OCI-LY1 (cell line): Measurements from ENCODE around the gene C22orf31.
"Not testable (repeated sequence)": the region's sequence is repeated elsewhere in the genome, so short reads cannot be mapped to it uniquely, and the experiment has no call there.

Source experiments
- H2AFZ ChIP-seq: fragments of 200-600 bp; sonication (generic), shearing (Covaris generic); 2 replicates; pipeline ENCODE4 v1.6.0; 2014; ENCODE audit warnings: antibody characterized with exemption, mild to moderate bottlenecking, low read length
- H3F3A ChIP-seq: fragments of 200-600 bp; sonication (generic), shearing (Covaris generic); 2 replicates; pipeline ENCODE4 v1.6.0; 2014; ENCODE audit warnings: mild to moderate bottlenecking, antibody characterized with exemption, low read length, moderate library complexity; ENCODE audit not compliant: insufficient read depth
- H3K27ac ChIP-seq: fragments of 200-600 bp; sonication (generic); 2 replicates; pipeline ENCODE4 v1.5.1; 2014; ENCODE audit warnings: low read length, mixed run types, mild to moderate bottlenecking, low read depth; ENCODE audit not compliant: poor library complexity, severe bottlenecking
- H3K27me3 ChIP-seq: fragments of 200-600 bp; sonication (generic); 2 replicates; pipeline ENCODE4 v1.6.0; 2014; ENCODE audit warnings: antibody characterized with exemption, mild to moderate bottlenecking, low read length, moderate library complexity; ENCODE audit not compliant: insufficient read depth
- H3K36me3 ChIP-seq: fragments of 200-600 bp; sonication (generic); 2 replicates; pipeline ENCODE4 v1.6.1; 2014; ENCODE audit warnings: mild to moderate bottlenecking, antibody characterized with exemption, low read length, moderate library complexity, mixed read lengths; ENCODE audit not compliant: insufficient read depth
- H3K4me1 ChIP-seq: fragments of 200-600 bp; sonication (generic); 2 replicates; pipeline ENCODE4 v1.5.1; 2014; ENCODE audit warnings: mild to moderate bottlenecking, low read length, moderate library complexity; ENCODE audit not compliant: insufficient read depth, severe bottlenecking
- H3K4me2 ChIP-seq: fragments of 200-600 bp; sonication (generic), shearing (Covaris generic); 2 replicates; pipeline ENCODE4 v1.6.1; 2014; ENCODE audit warnings: low read length
- H3K4me3 ChIP-seq: fragments of 200-600 bp; sonication (generic); 2 replicates; pipeline ENCODE4 v1.5.1; 2014; ENCODE audit warnings: low read length, low read depth, mild to moderate bottlenecking, mixed read lengths; ENCODE audit not compliant: poor library complexity, severe bottlenecking
- H3K79me2 ChIP-seq: fragments of 200-600 bp; shearing (Covaris generic); 2 replicates; pipeline ENCODE4 v1.6.1; 2016; ENCODE audit warnings: mixed run types, low read length, mixed read lengths; ENCODE audit not compliant: insufficient read depth
- H3K9ac ChIP-seq: fragments of 200-600 bp; sonication (generic), shearing (Covaris generic); 2 replicates; pipeline ENCODE4 v1.6.1; 2014; ENCODE audit warnings: mild to moderate bottlenecking, low read length, mixed read lengths
- H3K9me2 ChIP-seq: fragments of 200-600 bp; sonication (generic), shearing (Covaris generic); 2 replicates; pipeline ENCODE4 v1.6.1; 2014; ENCODE audit warnings: low read depth, mild to moderate bottlenecking, low read length, mixed read lengths
- H3K9me3 ChIP-seq: fragments of 200-600 bp; shearing (Covaris generic); 2 replicates; pipeline ENCODE4 v1.6.1; 2014; ENCODE audit warnings: low read length, mixed read lengths
- H4K20me1 ChIP-seq: fragments of 200-600 bp; sonication (generic), shearing (Covaris generic); 2 replicates; pipeline ENCODE4 v1.6.0; 2016; ENCODE audit warnings: mild to moderate bottlenecking, low read length; ENCODE audit not compliant: insufficient read depth
- CTCF ChIP-seq: fragments of 200-600 bp; sonication (generic), shearing (Covaris generic); IDR thresholded peaks from 2 replicates; pipeline ENCODE4 v1.5.1; 2017; ENCODE audit warnings: mild to moderate bottlenecking, antibody characterized with exemption, low read length, moderate library complexity, mixed read lengths
- EZH2 ChIP-seq: fragments of 200-600 bp; sonication (generic), shearing (Covaris generic); IDR thresholded peaks from 2 replicates; pipeline ENCODE4 v1.8.0; 2017; ENCODE audit warnings: borderline replicate concordance, mixed run types, mild to moderate bottlenecking, antibody characterized with exemption, low read length, moderate library complexity, mixed read lengths

C22orf31 gene

GRCh38 chr22:29043906-29044575, 17.6 kb downstream of the C22orf31 start:
- Histone ChIP-seq H4K20me1 (no peaks in the 10 kb centered on the region), H3F3A (no peaks in the 10 kb centered on the region), H3K9me3 (no peaks in the 10 kb centered on the region), H3K79me2 (no peaks in the 10 kb centered on the region), H3K27ac (no peak overlapping the region), H3K36me3 (no peaks in the 10 kb centered on the region; the same call in 1 of the 2 replicates), H3K9ac (no peak overlapping the region), H2AFZ (no peak overlapping the region), H3K9me2 (no peaks in the 10 kb centered on the region), H3K4me2 (no peak overlapping the region), H3K27me3 (peaks cover 4% of the 10 kb centered on the region; the same call in 1 of the 2 replicates), H3K4me3 (no peak overlapping the region), H3K4me1 (no peaks in the 10 kb centered on the region)
- TF ChIP-seq CTCF (no peak), EZH2 (no peak)

GRCh38 chr22:29041408-29041807, 20.2 kb downstream of the C22orf31 start:
- Histone ChIP-seq H3K27ac (no peak overlapping the region), H3K27me3 (peaks cover 4% of the 10 kb centered on the region; the same call in 1 of the 2 replicates)

GRCh38 chr22:29040385-29041275, 21.0 kb downstream of the C22orf31 start:
- Histone ChIP-seq H3K79me2 (no peaks in the 10 kb centered on the region), H3K4me2 (no peak overlapping the region), H3F3A (no peaks in the 10 kb centered on the region), H3K4me3 (no peak overlapping the region), H3K9me2 (no peaks in the 10 kb centered on the region), H2AFZ (no peak overlapping the region), H3K9me3 (no peaks in the 10 kb centered on the region), H3K27me3 (peaks cover 4% of the 10 kb centered on the region; the same call in 1 of the 2 replicates), H4K20me1 (no peaks in the 10 kb centered on the region), H3K27ac (no peak overlapping the region), H3K36me3 (no peaks in the 10 kb centered on the region), H3K4me1 (no peaks in the 10 kb centered on the region), H3K9ac (no peak overlapping the region)
- TF ChIP-seq EZH2 = no peak
- TF ChIP-seq CTCF = peak; percentile 97

More at GRCh38 chr22:29041408-29041807, 20.2 kb downstream of the C22orf31 start:
- no peaks in the 10 kb centered on the region for H4K20me1 ChIP-seq
- no peak overlapping the region for H3K9ac ChIP-seq
- no peaks in the 10 kb centered on the region for H3K4me1 ChIP-seq
- no peaks in the 10 kb centered on the region; the same call in 1 of the 2 replicates for H3K36me3 ChIP-seq
- H3K4me3 ChIP-seq = no peak overlapping the region
- no peaks in the 10 kb centered on the region for H3F3A ChIP-seq
- H3K9me2 ChIP-seq = no peaks in the 10 kb centered on the region
- no peak overlapping the region for H2AFZ ChIP-seq
- H3K79me2 ChIP-seq = no peaks in the 10 kb centered on the region
- H3K4me2 ChIP-seq = no peak overlapping the region
- no peak for TF ChIP-seq EZH2
- no peak for TF ChIP-seq CTCF
- no peaks in the 10 kb centered on the region for H3K9me3 ChIP-seq

GRCh38 chr22:29039684-29040083, 21.9 kb downstream of the C22orf31 start:
- H3F3A ChIP-seq, H3K9me2 ChIP-seq, H3K27me3 ChIP-seq, H3K4me2 ChIP-seq, H3K4me3 ChIP-seq, H3K36me3 ChIP-seq, H3K9me3 ChIP-seq, H3K4me1 ChIP-seq, H3K9ac ChIP-seq, H2AFZ ChIP-seq, H3K27ac ChIP-seq, H4K20me1 ChIP-seq, H3K79me2 ChIP-seq: not testable (repeated sequence)
